OCI-LY3 (cell line): ENCODE measurements around the gene CNRIP1.

Source experiments
- CTCF ChIP-seq: fragments of 200-600, 300-600 bp; sonication (generic); IDR thresholded peaks from 2 replicates; pipeline ENCODE4 v1.5.1; 2014; ENCODE audit warnings: antibody characterized with exemption, low read length, low read depth
- EZH2phosphoT487 ChIP-seq: fragments of 200-600 bp; shearing (Covaris generic); IDR thresholded peaks from 2 replicates; pipeline ENCODE4 v1.6.1; 2018; ENCODE audit warnings: antibody characterized with exemption, mixed run types, low read depth

GRCh38 chr2:68258851-68259250 lies 60.9 kb downstream of the CNRIP1 start:
- TF ChIP-seq CTCF, result no peak
- no peak for TF ChIP-seq EZH2phosphoT487
